Right lobe of liver (tissue), 6 donors: ENCODE data around the gene PITPNM3. TPM values are rescaled to one million over a fixed set of nuclear protein-coding genes. Genes with fewer than 3 reads are reported as not detected.

Source experiments
- ATAC-seq, 4 donors: fragments of 200-7000 bp; cut with Tn5 transposase; one replicate each; pipeline ENCODE4 v1.9.1; 2020; ENCODE audit warnings: mild to moderate bottlenecking in 4 of 4, moderate library complexity in 4 of 4
- DNase-seq, 3 donors: peaks; one replicate each; pipeline ENCODE4 v3.0.0-alpha.2; 2020
- H3K27ac ChIP-seq, 3 donors: fragments of 200-600 bp; one replicate each; pipeline ENCODE4 v1.8.0; 2022
- H3K27me3 ChIP-seq, 2 donors: fragments of 200-600 bp; one replicate each; pipeline ENCODE4 v1.8.0; 2022
- H3K36me3 ChIP-seq, 4 donors: fragments of 200-600 bp; sonication (generic) in 1 of 4; one replicate each; pipeline versions ENCODE4 v1.5.1 to v1.8.0; 2017 to 2022; ENCODE audit warnings: control low read depth in 1 of 4
- H3K4me1 ChIP-seq, 4 donors: fragments of 200-600 bp; sonication (generic) in 1 of 4; one replicate each; pipeline versions ENCODE4 v1.5.1 to v1.8.0; 2017 to 2022; ENCODE audit warnings: control low read depth in 1 of 4
- H3K4me3 ChIP-seq, 3 donors: fragments of 200-600 bp; one replicate each; pipeline ENCODE4 v1.8.0; 2022
- H3K9me3 ChIP-seq, 4 donors: fragments of 200-600 bp; sonication (generic) in 1 of 4; one replicate each; pipeline versions ENCODE4 v1.5.1 to v1.8.0; 2017 to 2022; ENCODE audit warnings: control low read depth in 1 of 4
- POLR2A ChIP-seq: fragments of 450-650 bp; IDR thresholded peaks from one replicate; pipeline ENCODE4 v1.6.1; 2017; ENCODE audit warnings: antibody characterized with exemption, mild to moderate bottlenecking
- WGBS: methylation state at CpG from one replicate; pipeline ENCODE4 v1.1.6; 2018; ENCODE audit warnings: low coverage, low lambda C conversion rate; ENCODE audit not compliant: insufficient coverage; ENCODE audit errors: missing lambda C conversion rate; 5-methylcytosine and 5-hydroxymethylcytosine counted together
- intact Hi-C, 2 donors: fragments of 100-400 bp; cut with DNase I; formaldehyde crosslinking; loops; one replicate each; pipeline versions ENCODE4 v1.11.2 to v1.14.1; 2022
- long read RNA-seq: library from polyadenylated mRNA; unstranded; transcript quantifications from one replicate; pipeline ENCODE4 v2.0.0, GENCODE V29; 2019
- total RNA-seq, 6 experiments: library from RNA; depleted of rRNA in 2 of 6; stranded (reverse); fragments of >200 nt in 2 of 6; fragmentation: NEBNext Ultra II Directional in 3 of 6; extraction: Animal tissue kit (Norgen Biotek cat#: 25700) in 3 of 6; gene quantifications; one replicate each; pipeline versions ENCODE4 v1.1.0 to v1.2.4, GENCODE V29; 2016 to 2023
- TF ChIP-seq, protein P1 (sequence below), 4 donors: fragments of 200-600 bp in 3 of 4; fragments of 450-650 bp in 1 of 4; IDR thresholded peaks; one replicate each; pipeline versions ENCODE4 v1.5.1 to v1.8.0; 2016 to 2022; ENCODE audit warnings: antibody characterized with exemption in 4 of 4, mild to moderate bottlenecking in 2 of 4
- donor health status: DM: no; HTN: yes; CAD: no.
- donor health status: DM: no; HTN: no; CAD: no.
- donor health status: DM: no; HTN: no; CAD: no.
- donor health status: DM: no; HTN: yes; CAD: no.
- donor health status: DM: no; HTN: yes; CAD: no.

PITPNM3 gene
- 1 to 10 TPM in 5 of 6 experiments, under 1 TPM in 1; 0.91 to 3.8 (median 1.2) TPM for total RNA-seq
- long read RNA-seq: 0 reads

GRCh38 chr17:6556121-6557039 lies at the start of gene PITPNM3:
TSS of gene PITPNM3 (minus strand) at chr17:6556555. CDS start at chr17:6556406, 149 bp downstream.
- intact Hi-C loops: no loop called here
- Histone ChIP-seq H3K27me3 (no peaks in the 10 kb centered on the region), H3K9me3 (no peaks in the 10 kb centered on the region), H3K4me1 (peaks cover 0 to 6% (median 0%) of the 10 kb centered on the region in 4 donors), H3K27ac (peak within 1 kb of the TSS in 2 of 3 donors; percentile 21 to 33), H3K36me3 (no peaks in the 10 kb centered on the region), H3K4me3 (peak within 1 kb of the TSS; percentile 38 to 51 (median 38))
- DNase-seq (no peak), ATAC-seq (peak; percentile 7 to 24 (median 16))
- TF ChIP-seq, protein P1, sequence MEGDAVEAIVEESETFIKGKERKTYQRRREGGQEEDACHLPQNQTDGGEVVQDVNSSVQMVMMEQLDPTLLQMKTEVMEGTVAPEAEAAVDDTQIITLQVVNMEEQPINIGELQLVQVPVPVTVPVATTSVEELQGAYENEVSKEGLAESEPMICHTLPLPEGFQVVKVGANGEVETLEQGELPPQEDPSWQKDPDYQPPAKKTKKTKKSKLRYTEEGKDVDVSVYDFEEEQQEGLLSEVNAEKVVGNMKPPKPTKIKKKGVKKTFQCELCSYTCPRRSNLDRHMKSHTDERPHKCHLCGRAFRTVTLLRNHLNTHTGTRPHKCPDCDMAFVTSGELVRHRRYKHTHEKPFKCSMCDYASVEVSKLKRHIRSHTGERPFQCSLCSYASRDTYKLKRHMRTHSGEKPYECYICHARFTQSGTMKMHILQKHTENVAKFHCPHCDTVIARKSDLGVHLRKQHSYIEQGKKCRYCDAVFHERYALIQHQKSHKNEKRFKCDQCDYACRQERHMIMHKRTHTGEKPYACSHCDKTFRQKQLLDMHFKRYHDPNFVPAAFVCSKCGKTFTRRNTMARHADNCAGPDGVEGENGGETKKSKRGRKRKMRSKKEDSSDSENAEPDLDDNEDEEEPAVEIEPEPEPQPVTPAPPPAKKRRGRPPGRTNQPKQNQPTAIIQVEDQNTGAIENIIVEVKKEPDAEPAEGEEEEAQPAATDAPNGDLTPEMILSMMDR (IDR thresholded peaks at IDR 0.05): no peak
- TF ChIP-seq POLR2A: no peak
- WGBS: 7% methylated on average over 15 of the region's 122 CpGs

GRCh38 chr17:6605142-6605541 lies 48.8 kb upstream of the PITPNM3 start:
- intact Hi-C loops: no loop called here
- 82% methylated on average over 2 of the region's 6 CpGs for WGBS
- peaks cover 0 to 23% (median 12%) of the 10 kb centered on the region in 4 donors for H3K36me3 ChIP-seq
- H3K9me3 ChIP-seq: no peaks in the 10 kb centered on the region
- no peak overlapping the region for H3K27ac ChIP-seq
- ATAC-seq (no peak), DNase-seq (no peak)
- no peak overlapping the region for H3K4me3 ChIP-seq
- H3K4me1 ChIP-seq: peaks cover 0 to 2% (median 0%) of the 10 kb centered on the region in 4 donors
- TF ChIP-seq POLR2A: no peak
- TF ChIP-seq, protein P1 (IDR thresholded peaks at IDR 0.05): no peak
- H3K27me3 ChIP-seq: no peaks in the 10 kb centered on the region

GRCh38 chr17:6603744-6604325 lies 47.5 kb upstream of the PITPNM3 start:
- Histone ChIP-seq H3K36me3 (peaks cover 0 to 13% (median 8%) of the 10 kb centered on the region in 4 donors), H3K27ac (no peak overlapping the region), H3K4me3 (no peak overlapping the region), H3K27me3 (no peaks in the 10 kb centered on the region), H3K4me1 (peaks cover 0 to 10% (median 0%) of the 10 kb centered on the region in 4 donors), H3K9me3 (no peaks in the 10 kb centered on the region)
- ATAC-seq (no peak), DNase-seq (peak in 1 of 3 donors; percentile 46)
- intact Hi-C loops: no loop called here
- WGBS: 78% methylated on average over 3 of the region's 3 CpGs
- TF ChIP-seq, protein P1 (IDR thresholded peaks at IDR 0.05): no peak
- TF ChIP-seq POLR2A: no peak

GRCh38 chr17:6602141-6602540 lies 45.8 kb upstream of the PITPNM3 start:
- WGBS: 91% methylated on average over 2 of the region's 2 CpGs
- TF ChIP-seq POLR2A: no peak
- TF ChIP-seq, protein P1 (IDR thresholded peaks at IDR 0.05): no peak
- Histone ChIP-seq H3K36me3 (peaks cover 0 to 8% (median under 1%) of the 10 kb centered on the region in 4 donors), H3K4me3 (no peak overlapping the region), H3K27ac (no peak overlapping the region), H3K9me3 (no peaks in the 10 kb centered on the region), H3K4me1 (peaks cover 0 to 24% (median 6%) of the 10 kb centered on the region in 4 donors), H3K27me3 (no peaks in the 10 kb centered on the region)
- intact Hi-C loops: no loop called here
- DNase-seq: no peak
- no peak for ATAC-seq
